MM.1S (cell line): ENCODE data around the gene U2AF1L4.

ENCODE experiments used
- DNase-seq: peaks from one replicate; pipeline ENCODE4 v3.0.0-alpha.2; 2015
- H2AFZ ChIP-seq: fragments of 300-600 bp; sonication (generic); 2 replicates; pipeline ENCODE4 v1.6.0; 2016; ENCODE audit warnings: antibody characterized with exemption, low read length
- H3F3A ChIP-seq: fragments of 300-600 bp; sonication (generic); 2 replicates; pipeline ENCODE4 v1.6.1; 2016; ENCODE audit warnings: mild to moderate bottlenecking, antibody characterized with exemption, low read length, moderate library complexity, mixed read lengths; ENCODE audit not compliant: insufficient read depth
- H3K27ac ChIP-seq: fragments of 300-600 bp; sonication (generic); 2 replicates; pipeline ENCODE4 v1.5.1; 2016; ENCODE audit warnings: mild to moderate bottlenecking, low read length
- H3K27me3 ChIP-seq: fragments of 300-600 bp; sonication (generic); replicated peaks from 2 replicates; pipeline ENCODE4 v1.6.0; 2016; ENCODE audit warnings: low read length; ENCODE audit not compliant: insufficient read depth
- H3K36me3 ChIP-seq: fragments of 300-600 bp; sonication (generic); replicated peaks from 2 replicates; pipeline ENCODE4 v1.6.1; 2016; ENCODE audit warnings: mild to moderate bottlenecking, low read length, mixed read lengths; ENCODE audit not compliant: insufficient read depth
- H3K4me1 ChIP-seq: fragments of 300-600 bp; sonication (generic); 2 replicates; pipeline ENCODE4 v1.6.1; 2016; ENCODE audit warnings: low read length, mixed read lengths
- H3K4me2 ChIP-seq: fragments of 300-600 bp; sonication (generic); 2 replicates; pipeline ENCODE4 v1.6.0; 2016; ENCODE audit warnings: low read depth, low read length
- H3K4me3 ChIP-seq: fragments of 300-600 bp; sonication (generic); 2 replicates; pipeline ENCODE4 v1.5.1; 2016; ENCODE audit warnings: low read length, mixed read lengths
- H3K79me2 ChIP-seq: fragments of 300-600 bp; sonication (generic); 2 replicates; pipeline ENCODE4 v1.6.1; 2016; ENCODE audit warnings: mixed run types, low read length, mixed read lengths
- H3K9ac ChIP-seq: fragments of 300-600 bp; sonication (generic); 2 replicates; pipeline ENCODE4 v1.6.1; 2016; ENCODE audit warnings: low read length, mixed read lengths
- H3K9me2 ChIP-seq: fragments of 300-600 bp; sonication (generic); replicated peaks from 2 replicates; pipeline ENCODE4 v1.6.1; 2016; ENCODE audit warnings: mild to moderate bottlenecking, low read length, mixed read lengths; ENCODE audit not compliant: insufficient read depth
- H3K9me3 ChIP-seq: fragments of 300-600 bp; sonication (generic); replicated peaks from 2 replicates; pipeline ENCODE4 v1.6.1; 2016; ENCODE audit warnings: mild to moderate bottlenecking, low read length, mixed read lengths; ENCODE audit not compliant: insufficient read depth
- H4K20me1 ChIP-seq: fragments of 300-600 bp; sonication (generic); 2 replicates; pipeline ENCODE4 v1.6.1; 2016; ENCODE audit warnings: mild to moderate bottlenecking, low read length, moderate library complexity, mixed read lengths; ENCODE audit not compliant: insufficient read depth
- CTCF ChIP-seq: fragments of 300-600 bp; sonication (generic); IDR thresholded peaks from 2 replicates; pipeline ENCODE4 v1.5.1; 2016; ENCODE audit warnings: antibody characterized with exemption, low read length, mixed read lengths
- EZH2 ChIP-seq: fragments of 300-600 bp; sonication (generic); optimal IDR thresholded peaks from 2 replicates; pipeline ENCODE3; 2017; ENCODE audit warnings: low read depth, mild to moderate bottlenecking, antibody characterized with exemption, low read length, mixed read lengths
- EZH2phosphoT487 ChIP-seq: fragments of 300-600 bp; sonication (generic); IDR thresholded peaks from 2 replicates; pipeline ENCODE4 v1.6.1; 2018; ENCODE audit warnings: antibody characterized with exemption, low read length

The U2AF1L4 gene

GRCh38 chr19:35693422-35693821 is 51.8 kb downstream of the U2AF1L4 start:
- Histone ChIP-seq H3K9ac (no peak overlapping the region), H4K20me1 (no peaks in the 10 kb centered on the region), H3F3A (0 out of 2 replicates have a peak, but pooled peaks cover 6% of the 10 kb centered on the region), H3K27me3 (peaks cover 18% of the 10 kb centered on the region), H3K4me3 (no peak overlapping the region), H3K9me3 (no peaks in the 10 kb centered on the region), H3K4me1 (0 out of 2 replicates have a peak, but pooled peaks cover 4% of the 10 kb centered on the region), H3K79me2 (no peaks in the 10 kb centered on the region), H3K27ac (no peak overlapping the region), H3K4me2 (no peak overlapping the region), H3K9me2 (no peaks in the 10 kb centered on the region), H2AFZ (no peak overlapping the region), H3K36me3 (no peaks in the 10 kb centered on the region)
- no peak for DNase-seq
- no peak for TF ChIP-seq CTCF
- TF ChIP-seq EZH2phosphoT487 = no peak
- TF ChIP-seq EZH2 = no peak
